HG03571 (cell line): ENCODE data around the gene UROD.
"Not testable (repeated sequence)": the region's sequence is repeated elsewhere in the genome, so short reads cannot be mapped to it uniquely, and the experiment has no call there.

Experiments
- ATAC-seq: cut with Tn5 transposase; IDR thresholded peaks from one replicate; pipeline ENCODE4 v1.9.1; 2021; ENCODE audit not compliant: unreplicated experiment

Gene UROD

DNA sequence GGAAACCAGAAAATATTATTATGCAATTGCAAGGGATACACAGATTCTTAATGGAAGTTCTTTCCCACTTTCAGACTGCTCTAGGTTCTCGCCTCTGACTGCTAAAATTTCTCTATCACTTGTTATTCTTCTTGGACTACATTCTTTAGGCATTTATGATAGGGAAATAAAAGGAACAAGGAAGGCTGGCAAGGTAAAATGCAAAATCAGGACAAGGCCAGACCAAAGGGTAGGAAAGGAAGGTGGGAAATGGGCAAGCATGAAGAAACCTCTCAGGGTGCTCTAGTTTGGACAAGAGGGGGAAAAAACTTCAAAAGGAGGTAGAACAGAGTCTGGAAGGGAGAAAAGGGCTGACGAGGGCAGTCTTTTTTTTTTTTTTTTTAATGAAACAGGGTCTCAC is 26.2 kb downstream of the UROD start:
- no peak for ATAC-seq

DNA sequence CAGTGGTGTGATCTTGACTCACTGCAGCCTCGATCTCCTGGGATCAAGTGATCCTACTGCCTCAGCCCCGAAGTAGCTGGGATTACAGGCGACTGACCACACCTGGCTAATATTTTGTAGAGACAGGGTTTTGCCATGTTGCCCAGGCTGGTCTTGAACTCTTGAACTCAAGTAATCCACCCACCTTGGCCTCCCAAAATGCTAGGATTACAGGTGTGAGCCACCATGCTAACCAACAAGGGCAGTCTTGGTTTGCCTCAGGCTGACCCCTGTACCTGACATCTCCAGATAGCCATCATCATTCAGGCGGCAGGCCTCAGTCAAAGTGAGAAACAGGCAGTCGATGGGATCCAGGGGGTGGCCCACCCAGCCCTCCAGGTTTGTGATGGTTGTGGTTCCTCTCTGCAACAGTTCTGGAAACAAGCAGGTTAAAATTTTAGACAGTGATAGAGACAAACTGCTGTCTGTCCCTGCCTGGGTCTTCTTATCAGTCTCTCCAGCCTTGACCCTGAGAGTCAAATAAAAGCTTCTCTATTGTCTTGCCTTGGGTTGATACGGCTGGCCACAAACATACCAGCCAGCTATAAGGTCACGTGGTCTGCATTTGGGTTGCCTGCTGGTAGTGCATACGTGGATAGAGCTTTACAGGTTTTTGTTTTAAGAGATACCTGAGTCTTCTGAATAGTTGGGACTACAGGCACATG is 26.8 kb downstream of the UROD start:
- ATAC-seq, result no peak

- ATAC-seq, result no peak
These were observed 28.2 kb downstream of the UROD start for GRCh38 chr1:45040297-45040696.

DNA sequence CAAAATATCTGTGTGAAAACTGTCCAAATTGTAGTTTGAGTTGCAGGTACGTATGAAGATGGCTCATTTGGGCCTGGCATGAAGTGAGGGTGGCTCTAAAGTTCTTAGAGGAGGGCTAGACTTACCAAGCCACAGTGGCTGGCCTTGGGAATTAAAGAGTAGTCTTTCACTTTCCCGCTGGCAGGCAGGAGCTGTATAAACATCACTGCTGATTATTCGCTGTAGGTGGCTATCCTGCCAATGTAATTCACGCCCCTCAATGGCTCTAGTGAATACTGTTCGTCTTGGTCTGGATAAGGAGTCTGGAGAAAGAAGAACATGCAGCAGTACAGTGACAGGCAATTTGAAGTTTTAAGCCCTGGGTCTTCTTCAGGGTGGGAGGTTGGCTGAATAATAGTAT is 31.0 kb downstream of the UROD start:
- no peak for ATAC-seq

- ATAC-seq, result no peak
These were observed 32.9 kb downstream of the UROD start for GRCh38 chr1:45044916-45045315.

GRCh38 chr1:45047032-45047431 is 35.0 kb downstream of the UROD start:
- ATAC-seq, result no peak

DNA sequence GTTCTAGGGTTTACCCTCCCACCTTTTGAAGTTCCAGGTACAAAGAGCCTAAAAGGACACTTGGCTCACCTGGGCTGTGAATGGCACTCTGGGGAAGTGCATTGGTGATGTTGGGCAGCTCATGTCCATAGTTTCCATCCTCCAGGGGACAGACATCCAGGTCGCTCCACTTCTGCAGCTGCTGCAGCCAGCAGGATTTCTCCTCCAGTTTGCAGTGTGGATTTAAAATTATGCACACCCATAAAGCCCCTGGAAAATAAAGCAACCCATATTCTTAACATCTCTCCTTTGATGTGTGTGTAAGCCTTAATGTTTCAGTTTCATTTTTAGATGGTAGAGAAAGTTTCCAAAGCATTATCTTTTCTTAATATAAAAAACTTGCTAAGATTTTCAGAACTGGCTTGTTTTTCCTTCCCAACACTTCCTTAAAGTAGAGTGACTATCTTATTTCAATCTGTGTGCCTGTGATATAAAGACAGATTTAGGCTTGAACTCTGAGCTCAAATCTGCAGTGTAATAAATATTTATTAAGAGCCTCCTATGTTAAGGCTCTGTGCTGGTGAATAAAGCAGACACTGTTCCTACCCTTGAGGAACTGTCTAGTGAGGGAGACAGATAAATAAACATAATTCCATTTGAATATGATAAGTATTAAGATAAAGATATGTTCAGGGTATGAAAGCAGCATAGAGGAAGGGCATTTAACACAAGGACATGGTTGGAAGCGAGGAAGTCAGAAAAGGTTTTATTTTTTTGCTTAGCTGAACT is 39.1 kb downstream of the UROD start:
- ATAC-seq, result no peak

DNA sequence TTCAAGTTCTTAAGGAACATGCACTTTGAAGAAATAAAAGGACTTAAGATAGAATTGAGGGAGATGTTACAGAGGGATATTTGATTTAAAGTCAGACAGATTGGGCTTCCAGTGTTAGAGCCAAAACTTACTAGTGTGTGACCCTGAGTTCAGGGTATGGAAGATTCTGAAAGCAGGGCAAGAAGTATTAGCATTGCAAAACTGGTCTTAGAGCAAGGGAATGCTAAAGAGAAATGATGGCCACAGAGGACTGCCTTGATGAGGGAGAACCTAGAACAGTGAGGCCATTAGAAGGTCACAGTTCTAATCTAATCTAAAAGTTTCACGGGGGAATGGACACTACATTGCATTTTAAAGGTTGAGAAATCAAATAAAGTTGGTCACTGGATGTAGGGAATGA is 45.5 kb downstream of the UROD start:
- no peak for ATAC-seq

DNA sequence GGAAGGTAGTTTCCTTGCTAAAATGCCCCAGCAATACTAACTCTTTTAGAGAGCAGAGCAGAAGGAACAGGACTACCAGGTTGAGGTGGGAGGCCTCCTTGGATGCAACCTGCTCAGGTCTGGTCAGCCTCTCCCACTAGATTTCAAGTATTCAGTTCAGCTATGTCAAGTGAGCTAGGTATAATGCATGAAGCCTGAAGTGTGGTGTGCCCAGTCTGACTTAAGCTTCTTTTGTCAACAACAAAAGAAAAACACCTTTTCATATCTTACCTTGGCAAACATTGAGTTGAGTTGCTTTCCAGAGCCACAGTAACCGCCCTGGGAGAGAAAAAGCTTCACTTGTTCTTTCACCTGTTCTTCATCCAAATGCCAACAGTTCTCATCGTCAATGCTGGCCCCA is 47.8 kb downstream of the UROD start:
- no peak for ATAC-seq

- not testable (repeated sequence) for ATAC-seq
These were observed 50.4 kb downstream of the UROD start for GRCh38 chr1:45062463-45062862.

DNA sequence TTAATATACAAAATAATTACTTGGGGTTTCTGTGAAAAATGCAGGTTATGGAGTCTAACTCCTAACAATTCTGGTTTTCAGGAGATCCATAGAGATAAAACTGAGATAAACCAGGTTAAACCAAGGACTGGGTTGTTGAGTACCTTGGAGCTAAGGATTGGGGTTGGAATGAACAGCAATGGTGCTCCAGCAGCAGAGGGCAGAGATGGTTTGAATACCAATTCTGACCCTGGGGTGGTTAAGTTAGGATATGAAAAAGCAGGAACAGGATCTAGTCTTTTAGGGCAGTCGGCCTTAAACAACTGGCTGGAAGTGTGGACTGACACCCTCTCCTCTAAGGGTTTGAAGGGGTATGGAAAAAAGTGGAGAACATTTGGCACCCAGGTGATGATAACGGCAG is 53.0 kb downstream of the UROD start:
- no peak for ATAC-seq
